HepG2 (cell line): ENCODE data around the gene HLF. TPM values are rescaled to one million over a fixed set of nuclear protein-coding genes. Genes with fewer than 3 reads are reported as not detected.

Experiments used
- ATF3 ChIP-seq: sonication (generic); formaldehyde crosslinking; IDR thresholded peaks from 2 replicates; pipeline ENCODE4 v1.4.0; 2020; ENCODE audit warnings: missing genetic modification reagents
- CHD2 ChIP-seq: IDR thresholded peaks from 2 replicates; pipeline ENCODE4 v1.6.1; 2011; ENCODE audit warnings: low read depth, low read length, improper control_type of control experiment
- DNMT3B ChIP-seq: conservative IDR thresholded peaks from 2 replicates; pipeline ENCODE4 v1.6.1; 2016; ENCODE audit warnings: missing biosample characterization, control low read depth
- GPBP1L1 ChIP-seq: sonication (generic); formaldehyde crosslinking; IDR thresholded peaks from 2 replicates; pipeline ENCODE4 v1.5.0; 2020; ENCODE audit warnings: mild to moderate bottlenecking, missing genetic modification reagents
- HMGXB3 ChIP-seq: sonication (generic); formaldehyde crosslinking; IDR thresholded peaks from 2 replicates; pipeline ENCODE4 v1.4.0; 2020; ENCODE audit warnings: missing genetic modification reagents, borderline replicate concordance
- HMGXB4 ChIP-seq, 2 experiments: sonication (generic) in 1 of 2; formaldehyde crosslinking in 1 of 2; IDR thresholded peaks; 2 replicates each; pipeline versions ENCODE4 v1.4.0 to v1.6.1; 2018 to 2020; ENCODE audit warnings: missing genetic modification reagents in 2 of 2, borderline replicate concordance in 1 of 2, low read depth in 1 of 2, mild to moderate bottlenecking in 1 of 2, missing biosample characterization in 1 of 2
- HOXA9 ChIP-seq: sonication (generic); formaldehyde crosslinking; IDR thresholded peaks from 2 replicates; pipeline ENCODE4 v1.8.1; 2022; ENCODE audit warnings: missing genetic modification reagents, mild to moderate bottlenecking, moderate library complexity, borderline replicate concordance
- MED1 ChIP-seq: sonication (generic); formaldehyde crosslinking; IDR thresholded peaks from 2 replicates; pipeline ENCODE4 v1.4.0; 2020; ENCODE audit warnings: missing genetic modification reagents
- NRL ChIP-seq: sonication (generic); formaldehyde crosslinking; IDR thresholded peaks from 2 replicates; pipeline ENCODE4 v1.5.0; 2020; ENCODE audit warnings: missing genetic modification reagents, mild to moderate bottlenecking, moderate library complexity, borderline replicate concordance
- SMYD3 ChIP-seq: sonication (generic); formaldehyde crosslinking; IDR thresholded peaks from 2 replicates; pipeline ENCODE4 v1.8.1; 2023; ENCODE audit warnings: mild to moderate bottlenecking, missing genetic modification reagents
- SNAPC5 ChIP-seq: sonication (generic); formaldehyde crosslinking; IDR thresholded peaks from 2 replicates; pipeline ENCODE4 v1.8.1; 2023; ENCODE audit warnings: mild to moderate bottlenecking, missing genetic modification reagents, borderline replicate concordance
- ZBTB7B ChIP-seq: sonication (generic); formaldehyde crosslinking; IDR thresholded peaks from 2 replicates; pipeline ENCODE4 v1.4.0; 2020; ENCODE audit warnings: missing genetic modification reagents
- ZNF121 ChIP-seq: sonication (generic); formaldehyde crosslinking; IDR thresholded peaks from 2 replicates; pipeline ENCODE4 v1.5.0; 2020; ENCODE audit warnings: mild to moderate bottlenecking, missing genetic modification reagents
- ZNF280D ChIP-seq: sonication (generic); formaldehyde crosslinking; IDR thresholded peaks from 2 replicates; pipeline ENCODE4 v1.5.1; 2020; ENCODE audit warnings: mild to moderate bottlenecking, missing genetic modification reagents
- ZNF329 ChIP-seq: sonication (generic); formaldehyde crosslinking; IDR thresholded peaks from 2 replicates; pipeline ENCODE4 v1.9.0; 2021; ENCODE audit warnings: low read depth, mild to moderate bottlenecking, missing genetic modification reagents
- ZNF44 ChIP-seq: sonication (generic); formaldehyde crosslinking; IDR thresholded peaks from 2 replicates; pipeline ENCODE4 v1.5.1; 2020; ENCODE audit warnings: mild to moderate bottlenecking, missing genetic modification reagents
- polyA plus RNA-seq, 8 experiments: library from polyadenylated mRNA; depleted of rRNA in 3 of 8; stranded (reverse) in 7 of 8; unstranded in 1 of 8; fragments of >200 nt; fragmentation: Illumina TruSeq in 4 of 8; extraction: Trizol in 4 of 8; gene quantifications; 2 replicates each; pipeline versions ENCODE4 v1.2.1 to v1.2.3, GENCODE V29; 2011 to 2016; ENCODE audit warnings: low read depth in 4 of 8, missing spikeins in 1 of 8, mixed read lengths in 1 of 8; ENCODE audit not compliant: insufficient read depth in 1 of 8
- total RNA-seq, 5 experiments: library from RNA; depleted of rRNA; stranded (reverse); fragments of >200 nt; fragmentation: Illumina TruSeq; extraction: Trizol; gene quantifications; 2 replicates each; pipeline ENCODE4 v1.2.3, GENCODE V29; 2016; ENCODE audit warnings: low read depth in 1 of 5

HLF gene
- total and polyA plus RNA-seq, 2 of the 13 experiments (the other 11 are each of a cell fraction or from before 2014, with no cell fraction given): 202 to 346 TPM

- TF ChIP-seq HMGXB3 (no peak; the same call in 1 of the 2 replicates), CHD2 (0 out of 2 replicates have a peak, but pooled peaks have one; percentile 16), MED1 (CRISPR knock-in tag) (peak; percentile 88), ZNF329 (CRISPR knock-in tag) (no peak), HOXA9 (CRISPR knock-in tag) (no peak), ZNF121 (CRISPR knock-in tag) (no peak), DNMT3B (peak; percentile 77; the same call in 1 of the 2 replicates), GPBP1L1 (CRISPR knock-in tag) (no peak), ZNF44 (CRISPR knock-in tag) (no peak), ZBTB7B (CRISPR knock-in tag) (no peak; the same call in 1 of the 2 replicates), ZNF280D (CRISPR knock-in tag) (peak; percentile 19; the same call in 1 of the 2 replicates), NRL (CRISPR knock-in tag) (no peak), HMGXB4 (CRISPR knock-in tag; IDR thresholded peaks at IDR 0.05; ENCODE audit: borderline replicate concordance in 1 of 2, low read depth in 1 of 2) (peak in 1 of 2 experiments; percentile 56; a peak in 3 of 4 replicates), SMYD3 (CRISPR knock-in tag) (no peak), ATF3 (no peak), SNAPC5 (CRISPR knock-in tag) (0 out of 2 replicates have a peak, but pooled peaks have one; percentile 36)
These were observed 1.5 kb downstream of the HLF start (continued) for GRCh38 chr17:55266051-55266957.
